HepG2 (cell line): Measurements from ENCODE around the gene TOPBP1. TPM values are rescaled to one million over a fixed set of nuclear protein-coding genes. Genes with fewer than 3 reads are reported as not detected.

Experiments used
- ATF7-NPFF ChIP-seq: sonication (generic); formaldehyde crosslinking; IDR thresholded peaks from 2 replicates; pipeline ENCODE4 v1.8.1; 2023; ENCODE audit warnings: mild to moderate bottlenecking, low read depth, missing genetic modification reagents, moderate library complexity
- ATRX ChIP-seq: sonication (generic); formaldehyde crosslinking; IDR thresholded peaks from 2 replicates; pipeline ENCODE4 v1.4.0; 2020; ENCODE audit warnings: missing genetic modification reagents, borderline replicate concordance
- ELF1 ChIP-seq: sonication (generic); formaldehyde crosslinking; IDR thresholded peaks from 2 replicates; pipeline ENCODE4 v1.4.0; 2020; ENCODE audit warnings: missing genetic modification reagents
- EZH2 ChIP-seq: conservative IDR thresholded peaks from 2 replicates; pipeline ENCODE4 v1.6.1; 2012; ENCODE audit warnings: mild to moderate bottlenecking, low read depth, low read length, moderate library complexity
- FOXK2 ChIP-seq: fragments of 450-650 bp; IDR thresholded peaks from 2 replicates; pipeline ENCODE4 v1.6.1; 2016
- MAF1 ChIP-seq: sonication (generic); formaldehyde crosslinking; IDR thresholded peaks from 2 replicates; pipeline ENCODE4 v1.5.0; 2020; ENCODE audit warnings: missing genetic modification reagents, borderline replicate concordance
- MIXL1 ChIP-seq: IDR thresholded peaks from 2 replicates; pipeline ENCODE4 v1.6.1; 2016
- PCBP1 ChIP-seq: fragments of 200-400 bp; formaldehyde crosslinking; IDR thresholded peaks from 2 replicates; pipeline ENCODE4 v1.6.1; 2017; ENCODE audit warnings: mild to moderate bottlenecking, low read depth, low read length, borderline replicate concordance
- POLR2G ChIP-seq: fragments of 200-400 bp; formaldehyde crosslinking; IDR thresholded peaks from 2 replicates; pipeline ENCODE4 v1.6.1; 2018; ENCODE audit warnings: mild to moderate bottlenecking, low read depth, low read length, moderate library complexity
- ZNF329 ChIP-seq: sonication (generic); formaldehyde crosslinking; IDR thresholded peaks from 2 replicates; pipeline ENCODE4 v1.9.0; 2021; ENCODE audit warnings: low read depth, mild to moderate bottlenecking, missing genetic modification reagents
- ZNF441 ChIP-seq: sonication (generic); formaldehyde crosslinking; IDR thresholded peaks from 2 replicates; pipeline ENCODE4 v1.7.0; 2021; ENCODE audit warnings: missing genetic modification reagents, borderline replicate concordance
- ZNF772 ChIP-seq: sonication (generic); formaldehyde crosslinking; IDR thresholded peaks from 2 replicates; pipeline ENCODE4 v1.5.0; 2020; ENCODE audit warnings: mild to moderate bottlenecking, missing genetic modification reagents
- polyA plus RNA-seq, 8 experiments: library from polyadenylated mRNA; depleted of rRNA in 3 of 8; stranded (reverse) in 7 of 8; unstranded in 1 of 8; fragments of >200 nt; fragmentation: Illumina TruSeq in 4 of 8; extraction: Trizol in 4 of 8; gene quantifications; 2 replicates each; pipeline versions ENCODE4 v1.2.1 to v1.2.3, GENCODE V29; 2011 to 2016; ENCODE audit warnings: low read depth in 4 of 8, missing spikeins in 1 of 8, mixed read lengths in 1 of 8; ENCODE audit not compliant: insufficient read depth in 1 of 8
- total RNA-seq, 5 experiments: library from RNA; depleted of rRNA; stranded (reverse); fragments of >200 nt; fragmentation: Illumina TruSeq; extraction: Trizol; gene quantifications; 2 replicates each; pipeline ENCODE4 v1.2.3, GENCODE V29; 2016; ENCODE audit warnings: low read depth in 1 of 5
- TF ChIP-seq, protein P1 (sequence below): sonication (generic); formaldehyde crosslinking; IDR thresholded peaks from 2 replicates; pipeline ENCODE4 v1.9.0; 2021; ENCODE audit warnings: missing genetic modification reagents, mild to moderate bottlenecking, borderline replicate concordance
- TF ChIP-seq, protein P2 (sequence below): sonication (generic); formaldehyde crosslinking; IDR thresholded peaks from 2 replicates; pipeline ENCODE4 v1.4.0; 2020; ENCODE audit warnings: missing genetic modification reagents
- TF ChIP-seq, protein P3 (sequence below): sonication (generic); formaldehyde crosslinking; IDR thresholded peaks from 2 replicates; pipeline ENCODE4 v1.8.1; 2023; ENCODE audit warnings: mild to moderate bottlenecking, missing genetic modification reagents
- TF ChIP-seq, protein P4 (sequence below): sonication (generic); formaldehyde crosslinking; IDR thresholded peaks from 2 replicates; pipeline ENCODE4 v1.4.0; 2020; ENCODE audit warnings: missing genetic modification reagents, borderline replicate concordance
- TF ChIP-seq, protein P5 (sequence below): sonication (generic); formaldehyde crosslinking; IDR thresholded peaks from 2 replicates; pipeline ENCODE4 v1.4.0; 2020; ENCODE audit warnings: low read depth, mild to moderate bottlenecking, missing genetic modification reagents
- TF ChIP-seq, protein P6 (sequence below): sonication (generic); formaldehyde crosslinking; IDR thresholded peaks from 2 replicates; pipeline ENCODE4 v1.8.0; 2022; ENCODE audit warnings: mild to moderate bottlenecking, missing genetic modification reagents

TOPBP1 gene
- total and polyA plus RNA-seq, 2 of the 13 experiments (the other 11 are each of a cell fraction or from before 2014, with no cell fraction given), result 24.3 to 42.9 TPM

DNA sequence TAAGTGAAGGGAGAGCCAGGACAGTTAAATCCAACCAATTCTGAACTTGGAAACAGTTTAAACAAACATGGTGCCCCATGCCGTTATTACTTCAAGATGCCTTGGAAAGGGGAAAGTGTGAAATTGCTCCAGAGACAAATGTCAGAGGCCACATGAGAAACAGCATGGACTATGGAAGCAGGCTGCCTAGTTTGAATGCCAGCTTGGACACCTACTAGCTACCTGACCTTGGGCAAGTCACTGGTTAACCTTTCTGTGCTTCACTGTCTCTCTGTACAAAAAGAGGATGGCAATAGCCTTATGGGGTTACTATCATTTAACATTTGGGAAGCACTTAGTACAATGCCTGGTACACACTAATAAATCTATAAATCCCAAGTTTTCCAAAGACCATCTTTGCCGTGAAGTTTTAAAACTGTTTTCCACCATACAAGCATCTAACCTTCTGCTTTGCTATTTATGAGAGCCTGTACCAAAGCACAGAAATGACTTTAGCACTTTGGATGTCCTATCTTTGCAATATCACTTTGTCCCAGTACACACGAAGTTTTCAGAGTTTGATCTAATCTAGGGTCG is 8.3 kb upstream of the TOPBP1 start (continued):
- TF ChIP-seq, protein P1, sequence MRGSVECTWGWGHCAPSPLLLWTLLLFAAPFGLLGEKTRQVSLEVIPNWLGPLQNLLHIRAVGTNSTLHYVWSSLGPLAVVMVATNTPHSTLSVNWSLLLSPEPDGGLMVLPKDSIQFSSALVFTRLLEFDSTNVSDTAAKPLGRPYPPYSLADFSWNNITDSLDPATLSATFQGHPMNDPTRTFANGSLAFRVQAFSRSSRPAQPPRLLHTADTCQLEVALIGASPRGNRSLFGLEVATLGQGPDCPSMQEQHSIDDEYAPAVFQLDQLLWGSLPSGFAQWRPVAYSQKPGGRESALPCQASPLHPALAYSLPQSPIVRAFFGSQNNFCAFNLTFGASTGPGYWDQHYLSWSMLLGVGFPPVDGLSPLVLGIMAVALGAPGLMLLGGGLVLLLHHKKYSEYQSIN (CRISPR knock-in tag), result no peak
- TF ChIP-seq, protein P2, sequence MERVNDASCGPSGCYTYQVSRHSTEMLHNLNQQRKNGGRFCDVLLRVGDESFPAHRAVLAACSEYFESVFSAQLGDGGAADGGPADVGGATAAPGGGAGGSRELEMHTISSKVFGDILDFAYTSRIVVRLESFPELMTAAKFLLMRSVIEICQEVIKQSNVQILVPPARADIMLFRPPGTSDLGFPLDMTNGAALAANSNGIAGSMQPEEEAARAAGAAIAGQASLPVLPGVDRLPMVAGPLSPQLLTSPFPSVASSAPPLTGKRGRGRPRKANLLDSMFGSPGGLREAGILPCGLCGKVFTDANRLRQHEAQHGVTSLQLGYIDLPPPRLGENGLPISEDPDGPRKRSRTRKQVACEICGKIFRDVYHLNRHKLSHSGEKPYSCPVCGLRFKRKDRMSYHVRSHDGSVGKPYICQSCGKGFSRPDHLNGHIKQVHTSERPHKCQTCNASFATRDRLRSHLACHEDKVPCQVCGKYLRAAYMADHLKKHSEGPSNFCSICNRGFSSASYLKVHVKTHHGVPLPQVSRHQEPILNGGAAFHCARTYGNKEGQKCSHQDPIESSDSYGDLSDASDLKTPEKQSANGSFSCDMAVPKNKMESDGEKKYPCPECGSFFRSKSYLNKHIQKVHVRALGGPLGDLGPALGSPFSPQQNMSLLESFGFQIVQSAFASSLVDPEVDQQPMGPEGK (CRISPR knock-in tag), result no peak; the same call in 1 of the 2 replicates
- no peak for TF ChIP-seq EZH2
- TF ChIP-seq ZNF441 (CRISPR knock-in tag), result no peak
- TF ChIP-seq, protein P3, sequence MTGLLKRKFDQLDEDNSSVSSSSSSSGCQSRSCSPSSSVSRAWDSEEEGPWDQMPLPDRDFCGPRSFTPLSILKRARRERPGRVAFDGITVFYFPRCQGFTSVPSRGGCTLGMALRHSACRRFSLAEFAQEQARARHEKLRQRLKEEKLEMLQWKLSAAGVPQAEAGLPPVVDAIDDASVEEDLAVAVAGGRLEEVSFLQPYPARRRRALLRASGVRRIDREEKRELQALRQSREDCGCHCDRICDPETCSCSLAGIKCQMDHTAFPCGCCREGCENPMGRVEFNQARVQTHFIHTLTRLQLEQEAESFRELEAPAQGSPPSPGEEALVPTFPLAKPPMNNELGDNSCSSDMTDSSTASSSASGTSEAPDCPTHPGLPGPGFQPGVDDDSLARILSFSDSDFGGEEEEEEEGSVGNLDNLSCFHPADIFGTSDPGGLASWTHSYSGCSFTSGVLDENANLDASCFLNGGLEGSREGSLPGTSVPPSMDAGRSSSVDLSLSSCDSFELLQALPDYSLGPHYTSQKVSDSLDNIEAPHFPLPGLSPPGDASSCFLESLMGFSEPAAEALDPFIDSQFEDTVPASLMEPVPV (CRISPR knock-in tag), result no peak
- no peak for TF ChIP-seq ZNF329 (CRISPR knock-in tag)
- no peak for TF ChIP-seq MIXL1 (CRISPR knock-in tag)
- TF ChIP-seq ZNF772 (CRISPR knock-in tag), result no peak
- TF ChIP-seq, protein P4, sequence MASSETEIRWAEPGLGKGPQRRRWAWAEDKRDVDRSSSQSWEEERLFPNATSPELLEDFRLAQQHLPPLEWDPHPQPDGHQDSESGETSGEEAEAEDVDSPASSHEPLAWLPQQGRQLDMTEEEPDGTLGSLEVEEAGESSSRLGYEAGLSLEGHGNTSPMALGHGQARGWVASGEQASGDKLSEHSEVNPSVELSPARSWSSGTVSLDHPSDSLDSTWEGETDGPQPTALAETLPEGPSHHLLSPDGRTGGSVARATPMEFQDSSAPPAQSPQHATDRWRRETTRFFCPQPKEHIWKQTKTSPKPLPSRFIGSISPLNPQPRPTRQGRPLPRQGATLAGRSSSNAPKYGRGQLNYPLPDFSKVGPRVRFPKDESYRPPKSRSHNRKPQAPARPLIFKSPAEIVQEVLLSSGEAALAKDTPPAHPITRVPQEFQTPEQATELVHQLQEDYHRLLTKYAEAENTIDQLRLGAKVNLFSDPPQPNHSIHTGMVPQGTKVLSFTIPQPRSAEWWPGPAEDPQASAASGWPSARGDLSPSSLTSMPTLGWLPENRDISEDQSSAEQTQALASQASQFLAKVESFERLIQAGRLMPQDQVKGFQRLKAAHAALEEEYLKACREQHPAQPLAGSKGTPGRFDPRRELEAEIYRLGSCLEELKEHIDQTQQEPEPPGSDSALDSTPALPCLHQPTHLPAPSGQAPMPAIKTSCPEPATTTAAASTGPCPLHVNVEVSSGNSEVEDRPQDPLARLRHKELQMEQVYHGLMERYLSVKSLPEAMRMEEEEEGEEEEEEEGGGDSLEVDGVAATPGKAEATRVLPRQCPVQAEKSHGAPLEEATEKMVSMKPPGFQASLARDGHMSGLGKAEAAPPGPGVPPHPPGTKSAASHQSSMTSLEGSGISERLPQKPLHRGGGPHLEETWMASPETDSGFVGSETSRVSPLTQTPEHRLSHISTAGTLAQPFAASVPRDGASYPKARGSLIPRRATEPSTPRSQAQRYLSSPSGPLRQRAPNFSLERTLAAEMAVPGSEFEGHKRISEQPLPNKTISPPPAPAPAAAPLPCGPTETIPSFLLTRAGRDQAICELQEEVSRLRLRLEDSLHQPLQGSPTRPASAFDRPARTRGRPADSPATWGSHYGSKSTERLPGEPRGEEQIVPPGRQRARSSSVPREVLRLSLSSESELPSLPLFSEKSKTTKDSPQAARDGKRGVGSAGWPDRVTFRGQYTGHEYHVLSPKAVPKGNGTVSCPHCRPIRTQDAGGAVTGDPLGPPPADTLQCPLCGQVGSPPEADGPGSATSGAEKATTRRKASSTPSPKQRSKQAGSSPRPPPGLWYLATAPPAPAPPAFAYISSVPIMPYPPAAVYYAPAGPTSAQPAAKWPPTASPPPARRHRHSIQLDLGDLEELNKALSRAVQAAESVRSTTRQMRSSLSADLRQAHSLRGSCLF (CRISPR knock-in tag), result no peak
- peak; percentile 31 for TF ChIP-seq POLR2G
- TF ChIP-seq ELF1 (CRISPR knock-in tag), result no peak
- no peak for TF ChIP-seq MAF1
- TF ChIP-seq ATF7-NPFF, result no peak
- no peak for TF ChIP-seq PCBP1
- TF ChIP-seq FOXK2, result no peak
- TF ChIP-seq, protein P5, sequence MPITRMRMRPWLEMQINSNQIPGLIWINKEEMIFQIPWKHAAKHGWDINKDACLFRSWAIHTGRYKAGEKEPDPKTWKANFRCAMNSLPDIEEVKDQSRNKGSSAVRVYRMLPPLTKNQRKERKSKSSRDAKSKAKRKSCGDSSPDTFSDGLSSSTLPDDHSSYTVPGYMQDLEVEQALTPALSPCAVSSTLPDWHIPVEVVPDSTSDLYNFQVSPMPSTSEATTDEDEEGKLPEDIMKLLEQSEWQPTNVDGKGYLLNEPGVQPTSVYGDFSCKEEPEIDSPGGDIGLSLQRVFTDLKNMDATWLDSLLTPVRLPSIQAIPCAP, result no peak
- no peak for TF ChIP-seq ATRX (CRISPR knock-in tag)
- TF ChIP-seq, protein P6, sequence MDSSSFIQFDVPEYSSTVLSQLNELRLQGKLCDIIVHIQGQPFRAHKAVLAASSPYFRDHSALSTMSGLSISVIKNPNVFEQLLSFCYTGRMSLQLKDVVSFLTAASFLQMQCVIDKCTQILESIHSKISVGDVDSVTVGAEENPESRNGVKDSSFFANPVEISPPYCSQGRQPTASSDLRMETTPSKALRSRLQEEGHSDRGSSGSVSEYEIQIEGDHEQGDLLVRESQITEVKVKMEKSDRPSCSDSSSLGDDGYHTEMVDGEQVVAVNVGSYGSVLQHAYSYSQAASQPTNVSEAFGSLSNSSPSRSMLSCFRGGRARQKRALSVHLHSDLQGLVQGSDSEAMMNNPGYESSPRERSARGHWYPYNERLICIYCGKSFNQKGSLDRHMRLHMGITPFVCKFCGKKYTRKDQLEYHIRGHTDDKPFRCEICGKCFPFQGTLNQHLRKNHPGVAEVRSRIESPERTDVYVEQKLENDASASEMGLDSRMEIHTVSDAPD (CRISPR knock-in tag), result peak; percentile 46; the same call in 1 of the 2 replicates
